Kasumi-1 (cell line): ENCODE data around the gene AGBL4.
"Not testable (repeated sequence)": the region's sequence is repeated elsewhere in the genome, so short reads cannot be mapped to it uniquely, and the experiment has no call there.

Experiments
- DNase-seq, 2 experiments: peaks; one replicate each; lab custom pipeline; 2025; lab: John Stamatoyannopoulos, UW

Gene AGBL4

GRCh38 chr1:49435291-49435690 lies 588.5 kb downstream of the AGBL4 start:
- DNase-seq: no peak

DNA sequence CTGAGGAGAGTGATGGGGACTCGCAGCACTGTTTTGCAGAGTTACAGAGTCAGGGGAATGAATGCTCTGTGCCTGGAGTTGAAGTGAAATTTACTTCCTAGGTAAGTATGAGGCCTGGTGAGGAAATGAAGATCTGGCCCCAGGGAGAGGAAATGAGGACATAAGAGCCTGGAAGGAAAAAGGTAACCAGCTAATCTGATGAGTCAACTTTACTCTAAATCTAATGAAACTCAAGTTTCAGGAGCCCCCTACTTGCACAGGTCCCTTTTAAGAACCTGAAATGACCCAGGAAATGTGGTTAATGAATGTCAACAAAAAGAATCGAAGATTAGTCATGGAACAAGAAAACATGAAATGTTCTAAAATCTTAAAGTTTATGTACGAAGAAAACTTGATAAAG lies 599.0 kb downstream of the AGBL4 start:
- DNase-seq: no peak

DNA sequence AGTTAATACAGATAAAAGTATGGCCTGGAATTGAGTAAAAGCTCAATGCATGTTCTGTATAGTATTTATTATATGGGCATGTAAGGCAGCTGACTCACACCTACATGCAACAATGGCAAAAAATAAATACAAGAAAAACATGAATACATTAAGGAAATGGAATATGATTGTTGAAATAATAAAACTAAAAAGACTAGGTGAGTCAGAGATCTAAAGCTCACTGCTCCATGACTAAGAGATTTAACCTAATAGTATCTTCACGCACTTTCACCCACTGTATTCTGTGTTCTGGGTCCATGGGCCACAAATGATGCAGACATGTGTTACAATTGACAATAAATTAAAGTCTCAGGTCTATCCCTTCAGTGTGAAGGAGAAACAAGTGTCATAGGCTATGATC lies 607.0 kb downstream of the AGBL4 start:
- no peak for DNase-seq

GRCh38 chr1:49408346-49408745 lies 615.4 kb downstream of the AGBL4 start:
- DNase-seq: no peak

DNA sequence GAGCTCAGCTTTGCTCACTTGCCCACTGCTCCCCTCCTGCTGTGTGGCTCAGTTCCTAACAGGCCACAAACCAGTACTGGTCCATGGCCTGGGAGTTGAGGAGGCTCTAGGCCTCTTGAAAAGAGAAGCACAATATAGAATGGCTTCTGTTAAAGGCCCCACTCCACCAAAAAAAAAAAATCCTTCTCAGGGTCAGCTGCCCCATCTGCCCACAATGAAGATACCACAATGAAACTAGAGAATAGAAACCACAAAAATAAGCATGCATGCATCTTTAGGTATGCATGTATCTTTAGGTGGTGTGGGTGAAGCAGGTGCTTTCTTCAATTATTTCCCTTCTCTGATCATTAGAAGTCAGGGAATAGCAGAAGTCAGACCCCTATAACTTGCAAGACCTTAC lies 626.7 kb downstream of the AGBL4 start:
- no peak for DNase-seq

GRCh38 chr1:49394200-49394599 lies 629.6 kb downstream of the AGBL4 start:
- DNase-seq: no peak

DNA sequence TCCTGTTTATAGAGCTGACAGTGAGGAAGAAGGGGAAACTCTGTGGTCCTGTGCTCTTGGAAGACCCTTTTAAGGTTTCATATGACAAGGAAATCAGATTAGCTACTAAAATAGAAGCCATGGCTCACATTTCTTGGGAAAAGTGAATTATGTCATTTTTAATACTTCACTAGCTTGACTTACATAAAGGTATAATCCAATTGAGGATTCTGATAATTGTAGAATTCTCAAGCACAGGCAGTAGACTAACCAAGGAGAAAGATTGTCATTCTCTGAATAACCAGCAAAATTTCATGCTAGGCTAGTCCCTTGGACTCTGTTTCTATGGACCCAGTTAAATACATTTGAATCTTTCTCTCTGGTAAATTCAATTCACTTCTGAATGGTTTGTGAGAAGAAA lies 634.1 kb downstream of the AGBL4 start:
- DNase-seq: no peak

GRCh38 chr1:49364676-49365075 lies 659.1 kb downstream of the AGBL4 start:
- no peak for DNase-seq

GRCh38 chr1:49363628-49364027 lies 660.1 kb downstream of the AGBL4 start:
- DNase-seq: no peak

DNA sequence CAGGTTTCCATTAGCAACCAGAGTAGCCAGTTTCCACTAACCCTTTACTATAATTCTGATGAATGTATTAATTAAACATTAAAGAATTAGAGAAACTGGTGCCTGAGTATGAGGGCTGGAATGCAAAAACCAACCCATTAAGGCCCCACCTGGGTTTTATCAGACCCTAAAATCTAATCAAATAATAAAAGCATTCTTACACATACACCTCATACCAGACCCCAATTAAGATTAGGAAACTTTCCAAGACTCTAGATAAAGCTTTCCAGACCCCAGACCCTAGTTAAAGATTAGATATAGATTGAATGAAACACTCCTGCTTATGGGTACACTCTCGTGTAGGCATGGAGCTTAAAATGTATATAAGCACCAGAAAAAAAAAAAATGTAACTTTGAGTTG lies 665.7 kb downstream of the AGBL4 start:
- DNase-seq: no peak

- no peak for DNase-seq
These were observed 667.2 kb downstream of the AGBL4 start for GRCh38 chr1:49356594-49356993.

DNA sequence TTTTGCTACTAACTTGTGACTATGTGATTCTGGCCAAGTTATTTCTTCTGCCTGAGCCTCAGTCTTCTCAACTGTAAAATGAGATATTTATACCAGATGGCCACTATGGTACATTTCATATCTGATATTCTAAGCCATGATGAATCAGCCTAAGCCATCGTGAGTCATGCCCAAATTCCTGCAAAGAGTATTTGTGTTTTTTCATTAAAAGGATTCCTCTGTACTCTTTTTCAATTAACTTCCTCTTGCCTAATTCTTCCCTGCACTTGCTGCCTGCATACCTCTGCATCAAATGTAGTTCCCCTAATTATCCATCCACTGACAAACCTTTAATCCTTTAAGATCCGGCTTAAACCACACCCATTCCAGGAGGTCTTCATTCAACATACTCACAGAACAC lies 672.0 kb downstream of the AGBL4 start:
- DNase-seq: no peak

DNA sequence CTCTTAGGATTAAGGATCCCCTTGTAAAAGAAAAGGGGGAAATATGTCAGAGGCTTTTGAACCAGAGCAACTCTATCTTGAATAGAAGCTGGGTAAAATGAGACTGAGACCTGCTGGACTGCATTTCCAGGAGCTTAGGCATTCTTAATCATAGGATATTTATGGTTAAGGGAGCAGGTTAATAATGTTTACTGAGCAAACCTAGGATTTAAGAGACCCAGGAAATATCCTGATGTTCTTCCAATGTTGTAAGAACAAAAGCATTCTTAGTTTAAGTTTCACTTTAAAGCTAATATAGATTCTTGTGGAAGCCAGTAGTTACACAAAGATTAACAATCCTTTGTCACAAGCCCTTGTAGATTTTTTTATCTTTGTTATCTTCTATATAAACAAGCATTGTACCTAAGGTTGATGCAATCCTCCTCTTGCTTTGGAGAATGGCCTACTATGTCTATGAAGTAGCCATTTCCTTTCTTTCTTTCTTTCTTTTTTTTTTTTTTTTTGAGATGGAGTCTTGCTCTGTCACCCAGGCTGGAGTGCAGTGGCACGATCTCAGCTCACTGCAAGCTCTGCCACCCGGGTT lies 676.9 kb downstream of the AGBL4 start:
- DNase-seq: no peak

GRCh38 chr1:49340576-49340975 lies 683.2 kb downstream of the AGBL4 start:
- no peak for DNase-seq

DNA sequence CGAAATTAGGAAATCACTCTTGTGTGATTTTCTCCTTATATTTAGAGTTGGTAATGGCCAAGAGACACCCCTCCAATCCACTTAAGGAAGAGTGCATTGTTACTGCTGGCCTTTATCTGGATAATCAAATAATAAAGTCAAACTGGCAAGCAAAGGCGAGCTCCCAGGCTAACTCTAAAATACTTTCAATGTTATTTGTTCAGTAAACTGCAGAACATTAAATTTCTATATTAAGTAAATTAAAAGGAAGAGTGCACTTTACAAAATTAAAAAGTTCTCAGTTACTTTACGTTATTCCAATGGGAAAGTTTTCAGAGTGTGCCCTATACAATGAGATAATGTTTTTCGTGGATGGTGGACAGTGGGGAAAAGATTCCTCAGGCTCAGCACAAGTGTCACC lies 684.7 kb downstream of the AGBL4 start:
- DNase-seq: no peak

GRCh38 chr1:49337251-49337650 lies 686.5 kb downstream of the AGBL4 start:
- DNase-seq: no peak

- DNase-seq: no peak
These were observed 689.8 kb downstream of the AGBL4 start for GRCh38 chr1:49333906-49334305.

GRCh38 chr1:49331066-49331852 lies 692.5 kb downstream of the AGBL4 start:
- no peak for DNase-seq

DNA sequence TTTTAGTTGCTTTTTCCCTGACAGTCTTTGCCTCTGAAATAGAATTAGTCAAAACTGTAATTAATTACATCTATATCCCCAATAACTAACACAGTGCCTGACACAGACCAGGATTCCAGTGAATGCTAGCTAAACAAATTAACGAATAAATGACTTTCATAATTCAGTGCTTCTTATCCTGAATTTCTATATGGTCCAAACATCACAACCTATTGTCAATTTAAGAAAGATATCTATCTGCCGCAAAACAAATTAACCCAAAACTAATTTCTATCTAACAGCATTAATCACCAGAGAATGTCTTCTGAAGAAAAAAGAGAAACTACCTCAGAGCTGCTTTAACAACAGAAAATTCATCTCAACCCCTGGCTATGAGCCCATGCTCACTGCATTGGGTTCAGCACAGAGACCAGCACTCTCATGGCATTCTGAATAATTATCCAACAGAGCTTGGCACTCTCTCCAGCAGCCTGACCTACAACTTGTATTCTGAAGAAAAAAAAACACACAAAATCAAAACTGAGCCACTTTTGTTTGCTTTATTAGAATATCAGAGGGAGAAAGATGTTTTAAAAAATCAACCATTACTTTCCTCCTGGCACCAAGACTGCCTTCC lies 699.7 kb downstream of the AGBL4 start:
- no peak for DNase-seq

- not testable (repeated sequence) for DNase-seq
These were observed 703.3 kb downstream of the AGBL4 start for GRCh38 chr1:49320493-49320892.

DNA sequence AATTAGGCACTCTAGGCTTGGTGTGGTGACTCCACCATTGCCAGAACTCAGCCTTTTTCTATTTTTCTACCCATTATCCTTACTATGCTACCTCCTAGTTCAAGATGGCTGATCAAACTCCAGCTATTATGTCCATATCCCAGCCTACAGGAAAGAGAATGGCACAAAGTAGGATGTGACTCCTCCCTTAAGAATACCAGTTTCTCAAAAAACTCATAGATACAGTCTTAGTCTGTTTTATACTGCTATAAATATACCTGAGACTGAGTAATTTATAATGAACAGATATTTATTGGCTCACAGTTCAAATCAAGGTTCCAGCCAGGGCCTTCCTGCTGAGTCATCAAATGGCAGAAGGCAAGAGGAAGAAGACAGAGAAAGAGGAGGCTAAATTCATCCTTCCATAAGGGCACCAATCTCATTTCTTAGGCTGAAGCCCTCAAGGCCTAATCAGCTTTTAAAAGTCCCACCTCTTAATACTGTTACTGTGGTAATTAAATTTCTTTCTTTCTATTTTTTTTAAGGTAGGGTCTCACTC lies 704.3 kb downstream of the AGBL4 start:
- no peak for DNase-seq

DNA sequence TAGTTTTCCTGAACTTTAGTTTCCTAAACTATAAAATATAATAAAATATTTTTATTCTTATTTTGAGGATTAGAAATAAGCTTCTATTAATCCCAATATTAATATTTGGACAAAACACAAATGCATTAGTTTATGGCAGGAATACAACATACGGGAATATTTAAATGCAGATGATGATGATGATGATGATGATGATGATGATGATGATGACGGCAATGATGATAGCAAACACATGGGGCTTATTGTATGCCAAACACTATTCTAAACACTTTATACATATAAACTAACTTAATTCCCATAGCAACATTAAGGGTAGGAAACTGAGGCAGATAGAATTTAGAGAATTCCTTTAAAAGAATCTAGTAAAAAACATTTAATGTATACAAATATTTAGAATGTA lies 705.5 kb downstream of the AGBL4 start:
- no peak for DNase-seq

DNA sequence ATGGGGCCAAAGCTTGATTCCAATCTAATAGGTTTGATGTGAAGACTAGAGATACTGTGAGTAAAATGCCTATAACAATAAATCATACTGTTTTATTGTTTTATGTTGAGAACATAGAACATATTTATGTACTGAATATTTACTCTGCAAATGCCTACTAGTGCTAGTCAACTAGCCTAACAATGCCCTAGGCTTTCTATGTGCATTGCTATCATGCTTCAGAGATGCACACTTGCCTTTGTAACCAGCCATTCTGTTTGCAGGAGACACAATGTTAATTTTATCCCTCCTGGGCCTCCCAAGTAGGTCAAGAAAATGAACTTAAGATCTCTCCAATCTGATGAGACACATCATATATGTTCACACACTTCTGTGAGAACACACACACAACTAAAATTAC lies 716.3 kb downstream of the AGBL4 start:
- no peak for DNase-seq
